Hindlimb muscle (tissue), 1 donor: ENCODE results near the gene LACTBL1. TPM values are rescaled to one million over a fixed set of nuclear protein-coding genes. Genes with fewer than 3 reads are reported as not detected.

Experiments
- DNase-seq: peaks from one replicate; pipeline ENCODE4 v3.0.0-alpha.2; 2013
- polyA plus RNA-seq: library from polyadenylated mRNA; unstranded; fragments of 120-200 nt; gene quantifications from one replicate; pipeline ENCODE4 v1.2.1, GENCODE V29; 2013; ENCODE audit not compliant: insufficient read length

LACTBL1 gene
- polyA plus RNA-seq, 1 donor: not detected

DNA sequence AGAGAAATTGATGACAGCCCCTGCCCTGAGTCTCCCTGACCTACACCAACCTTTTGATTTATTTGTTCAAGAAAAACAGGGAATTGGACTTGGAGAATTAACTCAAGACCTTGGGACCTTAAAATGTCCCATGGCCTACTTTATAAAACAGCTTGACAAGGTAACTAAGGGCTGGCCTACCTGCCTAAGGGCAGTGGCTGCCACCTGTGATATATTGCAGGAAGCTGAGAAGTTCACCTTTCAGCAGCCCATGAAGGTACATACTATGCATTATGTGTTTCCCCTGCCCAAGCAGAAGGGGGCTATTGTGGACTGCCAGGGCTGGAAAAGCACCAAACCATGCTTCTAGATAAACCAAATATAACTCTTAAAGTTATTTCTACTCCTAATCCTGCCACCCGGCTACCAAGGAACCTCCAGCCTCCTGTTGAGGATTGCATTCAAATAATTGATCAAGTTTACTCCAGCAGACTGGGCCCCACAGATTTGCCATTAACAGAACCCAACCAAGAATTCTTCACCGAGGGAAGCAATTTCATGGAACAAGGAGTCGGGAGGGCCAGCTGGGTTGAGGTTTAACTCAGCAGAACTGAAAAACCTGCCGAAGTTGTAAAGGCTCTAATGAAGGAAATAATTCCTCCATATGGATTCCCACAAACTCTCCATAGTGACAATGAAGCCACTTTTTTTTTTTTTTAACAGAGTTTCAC lies 28.2 kb downstream of the LACTBL1 start:
- DNase-seq: no peak

DNA sequence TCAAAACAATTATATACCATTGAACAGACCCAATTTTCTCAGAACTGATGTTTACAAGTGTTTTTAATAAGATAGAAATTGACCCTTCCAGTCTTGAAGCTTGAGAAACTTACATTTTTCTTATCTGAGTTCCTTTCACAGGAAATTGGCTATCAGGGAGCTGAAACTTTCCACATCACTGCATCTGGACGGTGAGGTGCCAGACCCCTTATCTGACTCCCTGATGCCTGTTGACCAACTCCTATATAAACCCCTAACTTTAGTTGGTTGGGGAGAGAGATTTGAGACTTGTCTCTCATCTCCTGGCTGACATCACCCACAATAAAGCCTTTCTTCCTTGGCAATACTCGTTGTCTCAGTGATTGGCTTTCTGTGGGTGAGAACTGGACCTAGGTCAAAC lies 31.4 kb downstream of the LACTBL1 start:
- no peak for DNase-seq

DNA sequence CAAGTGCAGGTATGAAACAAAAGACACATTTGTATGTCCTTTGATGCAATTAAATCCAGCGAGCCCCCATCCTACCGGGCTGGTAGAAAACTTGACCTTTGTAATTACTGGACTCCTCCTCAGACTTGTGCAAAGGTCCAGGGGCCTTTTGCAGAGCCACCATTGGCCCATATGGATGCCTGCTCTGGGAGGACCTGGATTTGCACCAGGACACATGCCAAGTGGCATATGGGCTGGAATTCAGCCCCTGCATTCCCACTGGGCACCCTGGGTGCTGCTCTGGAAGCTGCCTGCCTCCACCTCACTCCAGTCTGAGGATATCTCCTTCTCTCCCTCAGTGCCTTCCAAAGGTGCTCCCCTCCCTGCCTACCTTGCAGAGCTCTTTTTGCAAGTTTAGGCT lies 36.0 kb downstream of the LACTBL1 start:
- DNase-seq: no peak

DNA sequence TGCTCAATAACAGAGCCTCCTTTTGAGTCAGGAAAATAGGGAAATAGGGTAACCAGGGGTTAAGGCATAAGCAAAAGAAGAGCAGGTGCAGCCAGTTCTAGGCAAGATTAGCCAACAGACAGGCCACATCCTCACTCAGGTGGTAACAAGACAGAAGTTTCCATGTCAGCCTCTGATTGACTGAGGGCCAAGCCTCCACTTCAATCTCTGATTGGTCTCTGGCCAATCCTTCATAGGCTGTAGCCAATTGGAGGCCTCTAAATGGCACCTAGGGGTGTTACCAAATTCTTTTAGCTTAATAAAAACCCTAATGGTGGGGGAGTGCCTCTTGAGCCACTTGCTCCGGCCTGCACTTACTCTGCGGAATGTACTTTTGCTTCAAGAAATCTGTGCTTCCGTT lies 37.2 kb downstream of the LACTBL1 start:
- no peak for DNase-seq

DNA sequence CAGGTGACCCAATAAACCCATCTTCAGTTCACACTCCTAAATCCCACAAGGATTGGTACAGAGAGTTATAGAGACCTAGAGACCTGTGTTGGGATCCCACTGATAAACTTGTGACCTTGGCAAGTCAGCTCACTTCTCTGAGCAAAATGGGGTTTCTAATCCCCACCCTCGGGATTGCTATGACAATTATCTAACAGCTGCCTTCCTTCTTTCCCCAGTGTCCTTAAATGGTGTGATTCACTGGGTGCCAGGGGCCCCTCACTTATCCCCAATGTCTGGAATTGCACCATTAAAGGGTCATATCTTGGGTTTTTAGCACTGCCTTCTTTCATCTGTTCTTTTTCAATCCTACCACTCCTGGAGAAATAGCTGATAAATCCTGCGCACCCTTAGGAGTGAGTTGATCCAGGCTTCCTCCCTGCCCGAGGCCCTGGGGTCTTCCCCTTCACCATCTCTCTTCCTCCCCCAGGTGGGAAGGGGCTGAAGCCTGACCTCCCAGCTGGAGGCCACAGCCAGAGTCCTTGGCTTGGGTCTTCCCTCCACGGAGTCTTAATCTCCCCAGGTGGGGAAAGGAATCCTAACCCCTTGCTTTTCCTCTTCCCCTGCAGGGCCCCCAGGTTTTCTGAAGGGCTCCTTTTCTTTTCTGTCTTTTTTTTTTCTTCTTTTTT lies 39.7 kb downstream of the LACTBL1 start:
- no peak for DNase-seq

DNA sequence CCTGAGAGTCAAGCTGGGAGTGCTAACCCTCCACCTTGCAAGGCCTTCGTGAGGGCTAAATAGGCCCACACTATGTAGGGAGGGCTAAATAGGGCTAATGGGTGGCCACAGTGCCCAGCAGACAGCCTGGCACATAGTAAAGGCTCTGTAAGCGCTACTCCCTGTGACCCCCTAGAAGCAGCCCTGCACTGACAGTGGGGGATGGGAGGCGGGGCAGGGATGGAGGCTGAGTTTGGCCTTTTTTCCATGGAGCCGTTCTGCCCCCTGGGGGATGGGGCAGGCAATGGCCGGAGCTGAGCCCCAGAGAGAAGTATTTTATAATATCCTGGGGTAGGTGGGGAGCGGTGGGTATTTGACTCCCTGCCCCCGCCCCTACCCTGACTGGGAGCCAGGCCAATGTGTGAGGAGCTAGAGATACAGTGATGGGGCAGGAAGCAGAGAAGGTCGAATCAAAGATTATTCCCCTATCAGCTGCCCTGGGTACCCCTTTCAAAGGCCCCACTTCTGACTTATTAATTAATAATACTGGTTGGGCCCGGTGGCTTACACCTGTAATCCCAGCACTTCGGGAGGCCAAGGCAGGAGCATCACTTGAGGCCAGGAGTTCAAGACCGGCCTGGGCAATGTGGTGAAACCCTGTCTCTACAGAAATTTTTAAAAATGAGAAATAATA lies 42.3 kb downstream of the LACTBL1 start:
- DNase-seq: no peak

DNA sequence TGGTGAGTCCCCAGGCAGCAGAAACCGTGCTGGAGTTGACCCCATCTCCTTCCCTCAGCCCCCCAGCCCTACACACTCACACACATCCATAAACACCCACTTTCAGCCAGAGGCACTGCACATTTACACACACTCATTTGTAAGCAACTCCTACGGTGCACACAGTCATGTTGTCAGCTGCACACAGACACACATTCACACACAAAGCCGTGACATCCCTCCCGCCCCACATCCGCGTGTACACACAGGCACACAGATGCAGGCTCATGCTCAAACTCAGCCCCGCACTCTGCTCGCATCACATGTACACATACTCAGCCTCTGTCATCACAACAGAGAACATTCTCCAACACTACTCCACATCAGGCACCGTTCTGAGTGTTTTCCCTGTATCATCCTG lies 47.6 kb downstream of the LACTBL1 start:
- no peak for DNase-seq

DNA sequence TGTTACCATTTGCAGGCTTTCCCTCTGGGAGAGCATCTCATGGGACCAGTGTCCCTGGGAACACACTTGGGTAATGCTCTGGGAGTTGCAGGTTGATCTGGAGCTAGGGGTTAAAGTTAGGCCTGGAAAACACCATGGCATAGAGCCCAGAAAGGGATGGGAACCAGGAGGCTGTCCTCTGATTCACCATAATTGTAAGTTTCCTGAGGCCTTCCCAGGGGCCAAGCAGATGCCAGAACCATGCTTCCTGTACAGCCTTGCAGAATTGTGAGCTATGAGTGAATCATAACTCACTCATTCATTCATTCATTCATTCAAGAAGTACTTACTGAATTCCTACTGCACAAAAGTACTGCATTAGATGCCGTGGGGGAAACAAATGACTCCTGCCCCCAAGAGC lies 50.0 kb downstream of the LACTBL1 start:
- no peak for DNase-seq

DNA sequence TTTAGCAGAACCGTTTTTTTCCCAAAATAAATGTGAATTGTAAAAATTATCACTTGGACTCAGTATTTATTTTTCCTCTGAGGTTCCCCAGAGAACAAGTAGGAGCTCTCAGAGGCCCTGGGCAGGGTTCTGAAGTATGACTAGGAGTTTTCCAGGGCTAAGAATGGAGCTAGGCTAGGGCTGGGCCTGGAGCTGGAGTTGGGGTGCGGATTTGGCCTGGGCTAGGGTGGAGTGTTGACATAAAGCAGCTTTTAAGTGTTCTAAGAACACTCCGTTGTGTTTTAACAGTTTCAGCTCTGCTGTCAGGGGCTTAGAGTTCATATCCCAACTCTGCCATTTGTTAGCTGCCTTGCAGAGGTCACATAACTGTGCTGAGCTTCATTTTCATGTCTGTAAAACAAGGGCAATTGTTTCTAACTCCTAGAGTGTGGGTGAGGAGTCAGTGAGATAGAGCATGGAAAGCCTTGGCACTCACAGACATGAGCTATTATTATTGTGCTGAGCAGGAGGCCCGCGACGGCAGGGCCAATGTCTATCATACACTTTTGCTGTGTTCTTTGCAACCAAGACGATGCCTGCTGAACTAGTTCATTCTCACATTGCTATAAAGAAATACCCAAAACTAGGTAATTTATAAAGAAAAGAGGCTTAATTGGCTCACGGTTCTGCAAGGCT lies 51.1 kb downstream of the LACTBL1 start:
- no peak for DNase-seq

DNA sequence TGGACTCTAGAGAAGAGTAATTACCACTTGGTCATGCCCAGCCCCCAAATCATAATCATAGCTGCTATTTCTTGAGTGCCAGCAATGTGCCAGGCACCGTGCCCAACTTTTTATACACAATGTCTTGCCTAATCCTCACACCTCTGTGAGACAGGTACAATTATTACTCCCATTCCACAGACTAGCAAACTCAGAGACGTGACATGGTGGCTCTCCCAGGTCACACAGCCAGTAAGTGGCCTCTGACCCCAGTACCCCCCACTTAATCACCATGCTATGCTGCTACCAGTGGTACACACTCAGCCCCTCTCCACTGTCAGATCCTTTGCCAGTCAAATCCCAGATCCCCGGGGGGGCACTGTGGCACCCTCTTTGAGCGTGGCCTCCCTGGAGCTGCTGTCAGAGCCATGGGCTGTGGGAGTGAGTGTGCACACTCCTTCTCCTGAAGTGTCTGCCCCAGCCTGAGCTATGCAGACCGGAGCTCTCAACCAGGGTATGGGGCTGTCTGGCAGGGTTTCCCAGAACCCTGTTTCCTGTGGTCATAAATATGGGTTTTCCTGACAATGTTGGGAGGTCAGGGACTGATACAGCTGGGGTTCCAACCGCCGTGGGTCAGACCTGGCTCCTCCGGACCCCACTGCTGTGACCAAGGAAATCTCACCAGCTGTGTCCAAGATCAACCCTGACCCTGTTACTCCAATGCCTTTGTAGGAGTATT lies 51.8 kb downstream of the LACTBL1 start:
- DNase-seq: no peak

DNA sequence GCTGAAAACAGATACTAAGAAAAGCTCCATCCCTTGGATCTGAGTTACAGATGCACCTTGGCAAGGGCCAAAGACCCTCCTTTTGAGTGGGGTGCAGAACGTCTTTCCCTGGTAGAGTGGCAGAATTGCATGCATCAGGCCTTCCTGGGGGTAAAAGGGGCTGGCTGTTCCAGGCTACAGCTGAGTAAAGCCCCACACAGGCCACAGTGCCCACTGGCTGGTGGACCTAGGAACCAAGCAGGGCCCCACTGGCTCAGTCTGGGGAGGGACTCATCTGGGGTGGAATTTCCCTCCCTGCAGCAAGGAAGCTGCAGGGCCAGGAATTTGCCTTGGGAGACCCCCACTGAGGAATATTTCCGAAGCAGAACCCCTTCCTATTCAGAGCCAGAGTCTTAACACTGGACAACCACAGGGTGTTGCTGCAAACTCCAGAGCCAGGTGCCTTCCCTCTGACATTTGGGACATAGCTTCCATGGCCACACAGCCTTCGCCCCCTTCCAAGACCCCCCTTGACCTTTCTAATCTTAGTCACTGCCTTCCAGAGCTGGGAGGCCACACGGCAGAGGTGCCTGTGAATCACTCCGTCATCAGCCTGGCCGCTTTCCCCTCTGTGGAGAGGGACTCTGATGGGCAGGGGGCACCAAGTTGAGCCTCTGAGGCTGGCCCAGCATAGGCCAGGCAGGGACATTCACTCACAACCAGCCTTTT lies 52.5 kb downstream of the LACTBL1 start:
- no peak for DNase-seq

DNA sequence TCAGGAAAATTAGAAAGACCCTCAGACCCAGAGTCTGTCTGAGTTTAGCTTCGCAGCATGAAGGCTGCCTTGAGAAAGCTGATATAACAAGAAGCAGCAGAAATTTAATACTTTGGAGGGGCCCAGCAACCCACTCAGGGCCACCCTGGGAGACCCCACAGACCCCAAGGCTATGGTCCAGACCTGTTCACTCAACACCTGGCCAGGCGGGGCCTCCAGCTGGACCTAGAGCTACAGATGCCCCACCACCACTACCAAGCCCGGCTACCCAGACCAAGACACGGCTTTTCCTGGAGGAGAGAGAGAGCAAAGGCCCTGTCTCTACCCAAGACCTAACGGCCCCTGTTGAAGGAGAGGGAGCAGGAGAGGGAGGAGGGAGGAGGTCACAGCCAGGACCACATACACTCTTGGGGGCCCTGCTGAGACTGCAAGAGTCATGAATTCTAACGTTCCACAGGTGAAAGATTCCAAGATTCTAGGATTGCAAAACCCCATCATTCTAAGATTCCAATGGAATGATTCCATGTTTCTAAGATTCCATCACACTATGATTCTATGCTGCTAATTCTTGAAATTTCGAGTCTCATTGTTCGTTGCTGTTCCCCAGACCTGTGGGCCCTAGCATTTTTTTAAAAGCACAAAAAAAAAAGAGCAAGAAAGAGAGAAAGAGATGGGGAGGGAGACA lies 53.2 kb downstream of the LACTBL1 start:
- DNase-seq: no peak

DNA sequence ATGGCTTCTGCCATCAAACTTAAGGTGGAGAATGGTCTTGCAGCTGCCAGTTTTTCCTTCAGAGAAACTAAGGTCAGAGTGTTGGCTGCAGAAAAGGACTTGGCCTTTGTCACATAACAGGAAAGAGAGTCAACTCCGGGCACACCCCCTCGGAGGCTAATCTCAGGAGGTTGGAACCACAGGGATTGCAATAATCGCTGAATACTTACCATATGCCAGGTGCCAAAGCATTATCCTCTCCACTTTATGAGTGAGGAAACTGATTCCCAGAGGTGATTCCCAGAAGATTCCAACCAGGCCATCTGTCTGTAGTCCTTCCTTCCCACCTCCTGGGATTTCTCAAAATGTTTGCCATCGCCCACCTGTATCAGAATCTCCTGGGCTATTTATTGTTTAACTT lies 54.0 kb downstream of the LACTBL1 start:
- DNase-seq: no peak

DNA sequence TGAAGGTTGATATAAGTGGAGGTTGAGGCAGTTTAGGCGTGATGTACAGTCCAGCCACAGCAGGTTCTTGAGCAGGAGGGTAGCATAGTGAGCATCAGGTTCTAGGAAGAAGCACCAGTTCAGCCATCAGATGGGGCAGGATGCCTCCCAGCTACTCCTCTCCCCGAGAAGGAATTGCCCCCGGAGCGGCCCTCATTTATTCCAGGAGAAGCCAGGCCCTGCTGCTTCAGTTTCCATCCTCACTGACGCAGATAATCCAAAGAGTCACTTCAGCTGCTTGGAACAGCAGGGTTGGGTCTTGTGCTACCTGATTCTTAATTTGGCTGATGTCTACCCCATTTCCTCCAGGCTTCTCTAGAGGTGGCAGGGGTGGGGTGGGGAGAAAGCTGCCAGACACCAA lies 54.7 kb downstream of the LACTBL1 start:
- no peak for DNase-seq

DNA sequence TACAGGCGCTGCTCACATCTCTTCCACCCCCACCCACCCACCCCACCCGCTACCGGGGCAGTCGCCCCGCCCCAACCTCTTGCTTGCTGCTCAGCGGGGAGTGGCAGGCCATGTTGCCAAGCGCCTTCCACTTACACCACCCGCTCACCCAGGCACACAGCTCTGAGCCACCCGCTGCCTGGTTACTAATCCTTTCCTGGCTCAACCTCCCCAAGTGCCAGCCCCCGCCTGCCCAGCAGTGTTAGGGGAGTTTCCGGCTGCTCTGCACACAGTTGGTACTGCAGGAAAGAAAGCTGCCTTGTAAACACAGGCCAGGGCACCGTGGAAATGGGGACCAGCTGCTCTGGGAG lies 56.2 kb downstream of the LACTBL1 start:
- DNase-seq: no peak

DNA sequence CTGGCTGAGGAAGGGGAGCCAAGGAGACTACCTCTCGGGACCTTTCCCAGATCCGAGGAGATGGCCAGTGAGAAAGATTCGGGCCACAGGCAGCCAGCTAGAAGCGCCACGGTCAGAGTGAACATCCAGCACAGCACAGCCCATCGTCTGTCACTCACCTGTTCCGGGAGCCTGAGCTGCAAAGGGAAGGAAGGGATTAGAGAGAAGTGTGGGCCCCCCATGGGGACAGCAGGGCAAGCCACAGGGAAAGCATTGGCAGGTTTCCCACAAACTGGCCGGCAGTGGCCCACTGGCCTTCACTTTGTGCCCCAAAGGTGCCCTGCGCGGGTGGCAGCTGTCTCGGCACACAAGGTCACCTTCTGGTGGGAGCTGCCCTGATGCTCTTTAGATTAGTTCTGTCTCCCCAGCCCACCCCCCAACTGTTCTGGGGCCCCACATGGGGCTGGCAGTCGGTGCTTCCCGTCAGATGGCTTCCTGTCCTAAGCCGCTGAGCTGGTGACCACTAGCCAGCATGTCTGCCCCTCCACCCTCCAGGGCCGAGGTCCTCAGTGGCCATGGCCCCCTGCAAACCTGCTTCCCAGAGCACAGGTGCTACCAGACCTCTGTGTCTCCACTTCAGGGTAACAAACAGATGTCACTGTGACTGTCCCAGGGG lies 56.7 kb downstream of the LACTBL1 start:
- DNase-seq: no peak

DNA sequence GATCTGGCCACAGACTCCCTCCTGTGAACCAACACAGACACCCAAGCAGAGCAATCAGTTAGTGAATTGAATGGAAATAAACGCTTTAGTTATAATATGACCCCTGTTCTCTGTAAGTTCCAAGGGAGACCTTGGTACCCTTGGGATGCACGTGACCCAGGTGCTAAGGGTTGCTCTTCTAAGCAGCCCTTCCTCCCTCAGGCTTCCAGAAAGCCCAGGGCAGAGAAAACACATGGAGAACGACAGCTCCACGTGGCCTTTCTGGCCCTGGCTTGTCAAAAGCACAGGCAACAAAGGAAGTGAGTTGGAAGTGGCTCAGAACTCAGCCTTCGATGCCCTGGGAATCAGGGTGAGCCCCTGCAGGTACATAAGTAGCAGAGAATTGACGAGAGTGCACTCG lies 57.4 kb downstream of the LACTBL1 start:
- DNase-seq: no peak

DNA sequence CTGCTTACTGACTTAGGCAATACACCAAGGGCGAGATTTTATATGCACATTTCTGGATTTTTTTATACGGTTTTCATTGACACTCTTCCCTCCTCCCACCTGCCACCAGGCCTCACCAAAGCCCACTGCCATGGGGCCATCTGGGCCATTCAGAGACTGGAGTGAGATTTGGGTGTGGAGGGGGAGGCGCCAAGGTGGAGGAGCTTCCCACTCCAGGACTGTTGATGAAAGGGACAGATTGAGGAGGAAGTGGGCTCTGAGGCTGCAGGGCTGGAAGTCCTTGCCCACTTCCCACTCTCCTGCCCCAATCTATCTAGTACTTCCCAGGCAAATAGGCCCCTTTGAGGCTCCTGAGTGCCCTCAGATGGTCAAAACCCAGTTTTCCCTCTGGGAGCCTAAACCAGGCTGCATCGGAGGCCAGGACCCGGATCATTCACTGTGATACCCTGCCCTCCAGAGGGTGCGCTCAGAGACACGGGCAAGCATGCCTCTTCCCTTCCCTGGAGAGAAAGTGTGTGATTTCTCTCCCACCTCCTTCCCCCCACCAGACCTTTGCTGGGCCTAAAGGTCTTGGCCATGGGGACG lies 57.9 kb downstream of the LACTBL1 start:
- no peak for DNase-seq

DNA sequence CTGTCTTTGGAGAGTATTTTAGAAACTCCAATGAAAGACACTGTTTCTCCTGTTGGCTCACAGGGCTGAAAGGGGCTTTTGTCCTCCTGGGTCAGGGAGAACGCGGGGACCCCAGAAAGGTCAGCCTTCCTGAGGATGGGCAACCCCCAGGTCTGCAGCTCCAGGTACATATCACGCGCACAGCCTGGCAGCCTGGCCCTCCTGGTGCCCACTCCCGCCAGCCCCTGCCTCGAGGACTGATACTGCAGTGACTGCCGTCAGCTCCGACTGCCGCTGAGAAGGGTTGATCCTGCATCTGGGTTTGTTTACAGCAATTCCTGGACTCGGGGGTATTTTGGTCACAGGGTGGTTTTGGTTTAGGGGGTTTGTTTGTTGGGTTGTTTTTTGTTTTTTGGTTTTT lies 58.5 kb downstream of the LACTBL1 start:
- DNase-seq: no peak

DNA sequence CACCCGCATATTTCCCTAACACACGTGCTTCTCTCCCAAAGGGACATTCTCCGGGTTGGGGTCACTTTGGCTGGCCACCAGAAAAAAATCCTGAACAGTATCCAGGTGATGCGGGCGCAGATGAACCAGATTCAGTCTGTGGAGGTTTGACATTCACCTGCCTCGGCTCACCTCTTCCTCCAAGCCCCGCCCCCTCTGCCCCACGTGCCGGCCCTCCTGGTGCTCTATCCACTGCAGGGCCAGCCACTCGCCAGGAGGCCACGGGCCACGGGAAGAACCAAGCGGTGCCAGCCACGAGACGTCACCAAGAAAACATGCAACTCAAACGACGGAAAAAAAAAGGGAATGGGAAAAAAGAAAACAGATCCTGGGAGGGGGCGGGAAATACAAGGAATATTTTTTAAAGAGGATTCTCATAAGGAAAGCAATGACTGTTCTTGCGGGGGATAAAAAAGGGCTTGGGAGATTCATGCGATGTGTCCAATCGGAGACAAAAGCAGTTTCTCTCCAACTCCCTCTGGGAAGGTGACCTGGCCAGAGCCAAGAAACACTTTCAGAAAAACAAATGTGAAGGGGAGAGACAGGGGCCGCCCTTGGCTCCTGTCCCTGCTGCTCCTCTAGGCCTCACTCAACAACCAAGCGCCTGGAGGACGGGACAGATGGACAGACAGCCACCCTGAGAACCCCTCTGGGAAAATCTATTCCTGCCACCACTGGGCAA lies 59.1 kb downstream of the LACTBL1 start:
- DNase-seq: no peak
